H1 (cell line): ENCODE results near the gene TEX35. TPM values are rescaled to one million over a fixed set of nuclear protein-coding genes. Genes with fewer than 3 reads are reported as not detected.

Experiments used
- CTCF ChIA-PET: fragments of 300-600 bp; sonication (Branson Sonifier 250); formaldehyde crosslinking; loops from one replicate; lab custom pipeline; 2021; ENCODE audit not compliant: partially characterized antibody; lab: Charles Lee
- POLR2A ChIA-PET: fragments of 300-600 bp; sonication (Branson Sonifier 250); formaldehyde crosslinking; loops from one replicate; lab custom pipeline; 2021; ENCODE audit warnings: inconsistent platforms; ENCODE audit not compliant: partially characterized antibody; lab: Charles Lee
- DNase-seq, 2 experiments: peaks; one replicate each; pipeline versions ENCODE4 v3.0.0 to v3.0.0-alpha.2; 2010 to 2022; ENCODE audit warnings: low spot score in 2 of 2, low read depth in 1 of 2, mixed read lengths in 1 of 2
- FAIRE-seq: peaks from 2 replicates; lab custom pipeline; 2011; peaks lifted over from hg19 to GRCh38; lab: Jason Lieb, UNC
- H2AFZ ChIP-seq: 2 replicates; pipeline ENCODE4 v1.8.1; 2012; ENCODE audit warnings: low read length, inconsistent platforms
- H2AK5ac ChIP-seq: 2 replicates; pipeline ENCODE4 v1.6.1; 2013; ENCODE audit warnings: low read depth, low read length
- H2BK120ac ChIP-seq: replicated peaks from 2 replicates; pipeline ENCODE3; 2013; ENCODE audit warnings: low read depth, low read length, inconsistent platforms
- H2BK12ac ChIP-seq: 2 replicates; pipeline ENCODE4 v1.6.1; 2013; ENCODE audit warnings: low read depth, low read length
- H2BK15ac ChIP-seq: 2 replicates; pipeline ENCODE4 v1.6.1; 2013; ENCODE audit warnings: low read length
- H2BK20ac ChIP-seq: 2 replicates; pipeline ENCODE4 v1.6.1; 2013; ENCODE audit warnings: low read length
- H2BK5ac ChIP-seq: 2 replicates; pipeline ENCODE4 v1.6.1; 2013; ENCODE audit warnings: low read depth, low read length
- H3K14ac ChIP-seq: 2 replicates; pipeline ENCODE4 v1.6.1; 2013; ENCODE audit warnings: inconsistent platforms; ENCODE audit not compliant: insufficient read length
- H3K18ac ChIP-seq: 2 replicates; pipeline ENCODE4 v1.6.1; 2013; ENCODE audit warnings: low read length; ENCODE audit errors: extremely low read depth
- H3K23ac ChIP-seq: 2 replicates; pipeline ENCODE4 v1.6.1; 2013; ENCODE audit warnings: inconsistent platforms; ENCODE audit not compliant: insufficient read length
- H3K23me2 ChIP-seq: 2 replicates; pipeline ENCODE4 v1.6.1; 2013; ENCODE audit warnings: low read depth, low read length
- H3K27ac ChIP-seq: 2 replicates; pipeline ENCODE4 v1.6.1; 2011; ENCODE audit warnings: low read depth, low read length, inconsistent platforms
- H3K27me3 ChIP-seq, 4 experiments: replicated peaks in 1 of 4; 1 replicate in 1 of 4; 2 replicates in 3 of 4; pipeline versions ENCODE4 v1.6.1 to v1.8.1; 2011 to 2013; ENCODE audit warnings: low read length in 3 of 4, mild to moderate bottlenecking in 3 of 4, inconsistent platforms in 2 of 4, mixed read lengths in 2 of 4, moderate library complexity in 1 of 4; ENCODE audit not compliant: control insufficient read depth in 3 of 4, insufficient read depth in 3 of 4; ENCODE audit errors: extremely low read depth in 1 of 4
- H3K36me3 ChIP-seq, 4 experiments: 2 replicates each; pipeline versions ENCODE4 v1.6.1 to v1.8.1; 2011 to 2013; ENCODE audit warnings: mild to moderate bottlenecking in 4 of 4, low read length in 3 of 4, moderate library complexity in 2 of 4, control low read depth in 1 of 4, inconsistent platforms in 1 of 4; ENCODE audit not compliant: insufficient read depth in 4 of 4, control insufficient read depth in 2 of 4
- H3K4ac ChIP-seq: replicated peaks from 2 replicates; pipeline ENCODE3; 2013; ENCODE audit warnings: low read length, low read depth, mixed read lengths, inconsistent platforms; ENCODE audit not compliant: insufficient read length
- H3K4me1 ChIP-seq, 4 experiments: replicated peaks in 1 of 4; 1 replicate in 1 of 4; 2 replicates in 3 of 4; pipeline versions ENCODE4 v1.6.1 to v1.8.1; 2011 to 2013; ENCODE audit warnings: low read length in 3 of 4, inconsistent platforms in 2 of 4, mixed read lengths in 1 of 4; ENCODE audit not compliant: insufficient read depth in 4 of 4, control insufficient read depth in 3 of 4
- H3K4me2 ChIP-seq, 2 experiments: 2 replicates each; pipeline versions ENCODE4 v1.6.1 to v1.8.1; 2011 to 2013; ENCODE audit warnings: low read depth in 2 of 2, low read length in 2 of 2, control low read depth in 1 of 2, inconsistent platforms in 1 of 2, mild to moderate bottlenecking in 1 of 2; ENCODE audit not compliant: insufficient read depth in 1 of 2
- H3K4me3 ChIP-seq, 4 experiments: fragments of 200-600, 300-600 bp in 1 of 4; sonication (generic), shearing (Covaris generic), sonication (Bioruptor Twin) in 1 of 4; 2 replicates each; pipeline versions ENCODE4 v1.5.1 to v1.8.1; 2011 to 2016; ENCODE audit warnings: low read length in 4 of 4, low read depth in 3 of 4, control low read depth in 2 of 4, inconsistent platforms in 2 of 4, mild to moderate bottlenecking in 2 of 4, mixed read lengths in 1 of 4, moderate library complexity in 1 of 4; ENCODE audit not compliant: insufficient read depth in 2 of 4; ENCODE audit errors: extremely low read depth in 1 of 4
- H3K56ac ChIP-seq: replicated peaks from 2 replicates; pipeline ENCODE3; 2013; ENCODE audit warnings: low read depth, mild to moderate bottlenecking, mixed read lengths, low read length, inconsistent platforms; ENCODE audit not compliant: insufficient read length
- H3K79me1 ChIP-seq: 2 replicates; pipeline ENCODE4 v1.6.1; 2013; ENCODE audit warnings: low read depth, low read length, control low read depth
- H3K79me2 ChIP-seq, 2 experiments: 2 replicates each; pipeline versions ENCODE4 v1.6.1 to v1.8.1; 2012 to 2013; ENCODE audit warnings: low read length in 2 of 2, mild to moderate bottlenecking in 2 of 2, inconsistent platforms in 1 of 2; ENCODE audit not compliant: insufficient read depth in 2 of 2, control insufficient read depth in 1 of 2
- H3K9ac ChIP-seq, 4 experiments: replicated peaks in 1 of 4; 1 replicate in 1 of 4; 2 replicates in 3 of 4; pipeline versions ENCODE4 v1.6.1 to v1.8.1; 2011 to 2013; ENCODE audit warnings: low read depth in 3 of 4, low read length in 3 of 4, control low read depth in 2 of 4, mild to moderate bottlenecking in 2 of 4, moderate library complexity in 2 of 4, inconsistent platforms in 1 of 4; ENCODE audit errors: extremely low read depth in 1 of 4
- H3K9me3 ChIP-seq, 2 experiments: 2 replicates each; pipeline versions ENCODE4 v1.6.1 to v1.8.1; 2012 to 2013; ENCODE audit warnings: mild to moderate bottlenecking in 2 of 2, moderate library complexity in 2 of 2, control low read depth in 1 of 2, inconsistent platforms in 1 of 2, low read depth in 1 of 2, low read length in 1 of 2, mixed read lengths in 1 of 2; ENCODE audit not compliant: insufficient read depth in 2 of 2
- H4K20me1 ChIP-seq, 2 experiments: replicated peaks in 1 of 2; 2 replicates each; pipeline versions ENCODE3 to v1.8.1; 2011 to 2013; ENCODE audit warnings: inconsistent platforms in 2 of 2, low read length in 2 of 2, mild to moderate bottlenecking in 1 of 2; ENCODE audit not compliant: insufficient read depth in 2 of 2, control insufficient read depth in 1 of 2
- H4K5ac ChIP-seq: 2 replicates; pipeline ENCODE4 v1.6.1; 2013; ENCODE audit warnings: low read length, low read depth, mixed read lengths, inconsistent platforms; ENCODE audit not compliant: insufficient read length
- H4K8ac ChIP-seq: 2 replicates; pipeline ENCODE4 v1.8.0; 2013; ENCODE audit warnings: mild to moderate bottlenecking, moderate library complexity, low read length, inconsistent platforms; ENCODE audit not compliant: insufficient read depth; ENCODE audit errors: extremely low read depth
- H4K91ac ChIP-seq: replicated peaks from 2 replicates; pipeline ENCODE3; 2013; ENCODE audit warnings: low read length, mixed read lengths, inconsistent platforms; ENCODE audit not compliant: insufficient read length
- CHD1 ChIP-seq: IDR thresholded peaks from 2 replicates; pipeline ENCODE4 v1.6.1; 2012; ENCODE audit warnings: low read depth, low read length, improper control_type of control experiment
- CHD2 ChIP-seq: IDR thresholded peaks from 2 replicates; pipeline ENCODE4 v1.6.1; 2012; ENCODE audit warnings: low read length, improper control_type of control experiment
- CTBP2 ChIP-seq: IDR thresholded peaks from 2 replicates; pipeline ENCODE4 v1.7.0; 2011; ENCODE audit warnings: borderline replicate concordance, mild to moderate bottlenecking, moderate library complexity, mixed read lengths, low read length; ENCODE audit not compliant: insufficient read depth, insufficient read length
- EZH2 ChIP-seq: fragments of 200-600 bp; sonication (generic); IDR thresholded peaks from 2 replicates; pipeline ENCODE4 v1.7.1; 2012; ENCODE audit warnings: low read depth, mild to moderate bottlenecking, moderate library complexity, low read length, inconsistent platforms; ENCODE audit not compliant: severe bottlenecking
- MAFK ChIP-seq: IDR thresholded peaks from 2 replicates; pipeline ENCODE4 v1.6.1; 2012; ENCODE audit warnings: low read depth, mild to moderate bottlenecking, improper control_type of control experiment, low read length
- NRF1 ChIP-seq: IDR thresholded peaks from 2 replicates; pipeline ENCODE4 v1.6.1; 2011; ENCODE audit warnings: mild to moderate bottlenecking, low read depth, low read length, improper control_type of control experiment
- POLR2A ChIP-seq, 2 experiments: IDR thresholded peaks; 1 replicate in 1 of 2; 2 replicates in 1 of 2; pipeline ENCODE4 v1.6.1; 2011; ENCODE audit warnings: low read depth in 2 of 2, low read length in 2 of 2, mild to moderate bottlenecking in 2 of 2; ENCODE audit errors: control extremely low read depth in 1 of 2
- RNF2 ChIP-seq: fragments of 200-900, 300-1000 bp; sonication (generic); IDR thresholded peaks from 2 replicates; pipeline ENCODE4 v1.7.1; 2016; ENCODE audit warnings: borderline replicate concordance, low read depth, mild to moderate bottlenecking, antibody characterized with exemption, low read length; ENCODE audit not compliant: poor library complexity, severe bottlenecking; ENCODE audit errors: missing control alignments
- SP1 ChIP-seq: IDR thresholded peaks from 2 replicates; pipeline ENCODE4 v1.6.1; 2011; ENCODE audit warnings: low read depth, low read length
- TCF12 ChIP-seq: IDR thresholded peaks from 2 replicates; pipeline ENCODE4 v1.6.1; 2011; ENCODE audit warnings: low read depth, mild to moderate bottlenecking, low read length
- ZNF274 ChIP-seq: IDR thresholded peaks from 2 replicates; pipeline ENCODE4 v1.7.0; 2012; ENCODE audit warnings: low read length, borderline replicate concordance; ENCODE audit errors: extremely low read depth
- WGBS, 2 experiments: shearing (Covaris generic) in 1 of 2; methylation state at CpG; one replicate each; pipeline versions ENCODE4 v1.1.6 to v1.1.7; 2013 to 2015; ENCODE audit warnings: low lambda C conversion rate in 2 of 2, mixed read lengths in 2 of 2, inconsistent platforms in 1 of 2, low coverage in 1 of 2, missing lambda C conversion rate in 1 of 2; ENCODE audit not compliant: insufficient replicate concordance in 2 of 2, insufficient coverage in 1 of 2, insufficient read length in 1 of 2; ENCODE audit errors: extremely low coverage in 1 of 2, missing lambda C conversion rate in 1 of 2; 5-methylcytosine and 5-hydroxymethylcytosine counted together
- polyA plus RNA-seq, 7 experiments: library from polyadenylated mRNA; depleted of rRNA in 3 of 7; stranded (reverse) in 5 of 7; unstranded in 2 of 7; fragments of >200 nt in 5 of 7; fragments of 200-250 nt in 2 of 7; gene quantifications; 1 replicate in 5 of 7; 2 replicates in 1 of 7; 4 replicates in 1 of 7; pipeline versions ENCODE4 v1.2.1 to v1.2.3, GENCODE V29; 2011 to 2013; ENCODE audit warnings: missing spikeins in 2 of 7, mixed read lengths in 2 of 7
- total RNA-seq: library from RNA; stranded (reverse); fragmentation: NEBNext Ultra II Directional; extraction: Animal tissue kit (Norgen Biotek cat#: 25700); gene quantifications from 2 replicates; pipeline ENCODE4 v1.2.1, GENCODE V29; 2021
- TF ChIP-seq, protein P1 (sequence below): IDR thresholded peaks from 2 replicates; pipeline ENCODE4 v1.6.1; 2012; ENCODE audit warnings: low read length, inconsistent platforms

Gene TEX35
- total and polyA plus RNA-seq, 2 of the 8 experiments (the other 6 are each of a cell fraction or from before 2014, with no cell fraction given): 0.03 TPM; not detected in 1

DNA sequence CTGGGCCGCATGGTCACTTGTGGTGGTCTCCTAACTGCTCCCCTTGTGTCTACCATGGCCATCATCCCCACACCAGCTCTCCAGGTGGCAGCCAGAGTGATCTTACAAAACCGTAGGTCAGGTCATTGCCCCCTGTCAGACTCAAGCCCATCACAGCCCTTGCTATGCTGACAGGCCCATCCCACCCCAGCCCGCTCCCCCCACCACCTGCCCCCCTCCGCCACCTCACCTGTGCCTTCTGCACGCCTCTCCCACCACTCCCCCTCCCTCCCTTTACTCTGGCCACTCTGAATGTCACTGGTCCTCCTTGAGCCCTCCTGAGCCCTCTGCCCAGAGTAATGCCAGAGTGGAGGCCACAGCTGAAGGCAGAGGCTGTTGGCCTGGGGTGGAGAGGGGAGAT is 28.5 kb downstream of the TEX35 start:
- Histone ChIP-seq H2BK12ac (peak overlapping the region; percentile 50; the same call in 1 of the 2 replicates), H3K4me3 (peak overlapping the region; percentile 51 to 94 (median 90); a peak in 4 of 8 replicates), H3K23ac (no peak overlapping the region), H2AK5ac (no peak overlapping the region), H4K5ac (peak overlapping the region; percentile 25), H3K4me2 (peak overlapping the region; percentile 46 to 96), H2BK5ac (no peak overlapping the region), H3K4me1 (peaks cover 0 to 8% (median 3%) of the 10 kb centered on the region in 4 experiments; a peak in 2 of 7 replicates), H3K56ac (no peak overlapping the region), H2AFZ (0 out of 2 replicates have a peak overlapping the region, but pooled peaks have one; percentile 89), H3K36me3 (no peaks in the 10 kb centered on the region), H2BK15ac (no peak overlapping the region), H3K9ac (no peak overlapping the region), H3K14ac (no peak overlapping the region), H4K8ac (0 out of 2 replicates have a peak overlapping the region, but pooled peaks have one; percentile 38), H4K20me1 (no peaks in the 10 kb centered on the region), H3K79me2 (no peaks in the 10 kb centered on the region), H2BK20ac (no peak overlapping the region; the same call in 1 of the 2 replicates), H2BK120ac (no peak overlapping the region), H3K79me1 (no peaks in the 10 kb centered on the region; the same call in 1 of the 2 replicates), H3K27ac (no peak overlapping the region), H4K91ac (peak overlapping the region; percentile 51), H3K4ac (peak overlapping the region; percentile 22), H3K27me3 (no peaks in the 10 kb centered on the region; a peak in 1 of 7 replicates), H3K23me2 (peaks cover 10% of the 10 kb centered on the region), H3K18ac (peak overlapping the region; percentile 90), H3K9me3 (no peaks in the 10 kb centered on the region)
- ChIA-PET POLR2A (interaction anchor here (0.6 to 6.0 kb wide), 3 partner anchors 184 to 493 kb away, joined by 3 to 21 read pairs (median 3); partner anchors contain the start of gene RALGPS2), CTCF (interaction anchor here (0.6 to 9.1 kb wide), 19 partner anchors 11 to 593 kb away, joined by 3 to 92 read pairs (median 5); partner anchors contain the start of gene RALGPS2)
- WGBS, 2 experiments: 89% methylated on average over 2 of the region's 5 CpGs; no CpG with 5 or more reads in 1 of the 2 experiments
- FAIRE-seq: no peak
- no peak for DNase-seq
- TF ChIP-seq POLR2A (IDR thresholded peaks at IDR 0.05; ENCODE audit: control extremely low read depth in 1 of 2, low read depth in 2 of 2, low read length in 2 of 2) (no peak), CTBP2 (no peak), CHD1 (no peak), RNF2 (no peak), ZNF274 (no peak), CHD2 (no peak), EZH2 (no peak), NRF1 (no peak), SP1 (no peak), TCF12 (no peak), MAFK (no peak)
- TF ChIP-seq, protein P1, sequence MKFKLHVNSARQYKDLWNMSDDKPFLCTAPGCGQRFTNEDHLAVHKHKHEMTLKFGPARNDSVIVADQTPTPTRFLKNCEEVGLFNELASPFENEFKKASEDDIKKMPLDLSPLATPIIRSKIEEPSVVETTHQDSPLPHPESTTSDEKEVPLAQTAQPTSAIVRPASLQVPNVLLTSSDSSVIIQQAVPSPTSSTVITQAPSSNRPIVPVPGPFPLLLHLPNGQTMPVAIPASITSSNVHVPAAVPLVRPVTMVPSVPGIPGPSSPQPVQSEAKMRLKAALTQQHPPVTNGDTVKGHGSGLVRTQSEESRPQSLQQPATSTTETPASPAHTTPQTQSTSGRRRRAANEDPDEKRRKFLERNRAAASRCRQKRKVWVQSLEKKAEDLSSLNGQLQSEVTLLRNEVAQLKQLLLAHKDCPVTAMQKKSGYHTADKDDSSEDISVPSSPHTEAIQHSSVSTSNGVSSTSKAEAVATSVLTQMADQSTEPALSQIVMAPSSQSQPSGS: no peak
